ENCODE data around the gene UBE2A.

GRCh38 chrX:119622356-119623232, 48.2 kb downstream of the UBE2A start:
- TF ChIP-seq CSDC2 (CRISPR knock-in tag; IDR thresholded peaks at IDR 0.05) = no peak
- no peak for TF ChIP-seq GLIS3 (CRISPR knock-in tag; IDR thresholded peaks at IDR 0.05)
- no peak for TF ChIP-seq ZFP3 (CRISPR knock-in tag; IDR thresholded peaks at IDR 0.05)
- TF ChIP-seq RARB (CRISPR knock-in tag; IDR thresholded peaks at IDR 0.05) = no peak
- no peak for TF ChIP-seq PPARA (CRISPR knock-in tag; IDR thresholded peaks at IDR 0.05; ENCODE audit: borderline replicate concordance)
- no peak for TF ChIP-seq CREB5 (CRISPR knock-in tag; IDR thresholded peaks at IDR 0.05; ENCODE audit: low read depth)
- no peak for TF ChIP-seq ZNF70 (CRISPR knock-in tag; IDR thresholded peaks at IDR 0.05)
- TF ChIP-seq ZNF565 (CRISPR knock-in tag; conservative IDR thresholded peaks at IDR 0.05; ENCODE audit: low read depth) = no peak
- TF ChIP-seq POU6F1 (CRISPR knock-in tag; IDR thresholded peaks at IDR 0.05; ENCODE audit: borderline replicate concordance, low read depth) = no peak
- TF ChIP-seq TOX (CRISPR knock-in tag; IDR thresholded peaks at IDR 0.05; ENCODE audit: borderline replicate concordance) = no peak
- no peak for TF ChIP-seq TSHZ2 (CRISPR knock-in tag; IDR thresholded peaks at IDR 0.05)
